ENCODE results near the gene NAV3.

The NAV3 gene, protein sequence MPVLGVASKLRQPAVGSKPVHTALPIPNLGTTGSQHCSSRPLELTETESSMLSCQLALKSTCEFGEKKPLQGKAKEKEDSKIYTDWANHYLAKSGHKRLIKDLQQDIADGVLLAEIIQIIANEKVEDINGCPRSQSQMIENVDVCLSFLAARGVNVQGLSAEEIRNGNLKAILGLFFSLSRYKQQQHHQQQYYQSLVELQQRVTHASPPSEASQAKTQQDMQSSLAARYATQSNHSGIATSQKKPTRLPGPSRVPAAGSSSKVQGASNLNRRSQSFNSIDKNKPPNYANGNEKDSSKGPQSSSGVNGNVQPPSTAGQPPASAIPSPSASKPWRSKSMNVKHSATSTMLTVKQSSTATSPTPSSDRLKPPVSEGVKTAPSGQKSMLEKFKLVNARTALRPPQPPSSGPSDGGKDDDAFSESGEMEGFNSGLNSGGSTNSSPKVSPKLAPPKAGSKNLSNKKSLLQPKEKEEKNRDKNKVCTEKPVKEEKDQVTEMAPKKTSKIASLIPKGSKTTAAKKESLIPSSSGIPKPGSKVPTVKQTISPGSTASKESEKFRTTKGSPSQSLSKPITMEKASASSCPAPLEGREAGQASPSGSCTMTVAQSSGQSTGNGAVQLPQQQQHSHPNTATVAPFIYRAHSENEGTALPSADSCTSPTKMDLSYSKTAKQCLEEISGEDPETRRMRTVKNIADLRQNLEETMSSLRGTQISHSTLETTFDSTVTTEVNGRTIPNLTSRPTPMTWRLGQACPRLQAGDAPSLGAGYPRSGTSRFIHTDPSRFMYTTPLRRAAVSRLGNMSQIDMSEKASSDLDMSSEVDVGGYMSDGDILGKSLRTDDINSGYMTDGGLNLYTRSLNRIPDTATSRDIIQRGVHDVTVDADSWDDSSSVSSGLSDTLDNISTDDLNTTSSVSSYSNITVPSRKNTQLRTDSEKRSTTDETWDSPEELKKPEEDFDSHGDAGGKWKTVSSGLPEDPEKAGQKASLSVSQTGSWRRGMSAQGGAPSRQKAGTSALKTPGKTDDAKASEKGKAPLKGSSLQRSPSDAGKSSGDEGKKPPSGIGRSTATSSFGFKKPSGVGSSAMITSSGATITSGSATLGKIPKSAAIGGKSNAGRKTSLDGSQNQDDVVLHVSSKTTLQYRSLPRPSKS (N-terminal part only)

DNA sequence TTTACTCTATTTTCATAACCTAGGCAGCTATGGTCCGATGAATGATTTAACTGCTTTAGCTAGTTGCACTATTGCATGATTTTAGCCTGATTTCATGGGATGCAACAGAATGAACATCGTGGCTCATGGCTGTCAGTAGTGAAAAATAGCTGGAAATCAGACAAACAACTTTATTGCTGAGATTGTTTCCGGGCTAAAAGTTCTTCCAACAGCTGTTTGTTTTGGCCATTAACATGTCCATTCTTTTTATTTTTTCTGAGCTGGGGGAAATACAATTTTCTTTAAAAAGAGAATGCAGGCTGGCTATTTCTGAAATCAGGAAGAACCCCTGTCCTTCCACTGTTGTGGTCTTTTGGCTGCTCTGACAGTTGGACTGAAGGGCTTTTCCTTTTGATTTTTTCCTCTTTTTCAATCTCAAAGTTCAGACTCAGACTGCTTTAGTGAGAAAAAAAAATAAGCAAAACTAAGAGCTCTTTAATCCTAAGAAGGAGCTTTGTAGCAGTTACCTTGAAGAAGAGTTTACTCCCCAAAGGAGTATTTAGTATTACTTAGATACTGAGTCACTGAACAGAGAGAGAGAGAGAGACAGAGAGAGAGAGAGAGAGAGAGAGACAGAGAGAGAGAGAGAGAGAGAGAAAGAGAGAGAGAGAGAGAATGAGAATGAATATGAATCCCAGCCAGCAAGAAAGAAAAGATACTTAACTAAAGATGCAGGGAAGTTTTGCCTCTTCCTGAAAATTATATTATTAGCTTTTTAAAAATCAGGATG, at the start of gene NAV3:
Gene NAV3 (plus strand): TSS at position 312 of the 769 bp plus-strand sequence. CDS start 568 bp downstream, outside the sequence.
- DNase-seq: no peak

DNA sequence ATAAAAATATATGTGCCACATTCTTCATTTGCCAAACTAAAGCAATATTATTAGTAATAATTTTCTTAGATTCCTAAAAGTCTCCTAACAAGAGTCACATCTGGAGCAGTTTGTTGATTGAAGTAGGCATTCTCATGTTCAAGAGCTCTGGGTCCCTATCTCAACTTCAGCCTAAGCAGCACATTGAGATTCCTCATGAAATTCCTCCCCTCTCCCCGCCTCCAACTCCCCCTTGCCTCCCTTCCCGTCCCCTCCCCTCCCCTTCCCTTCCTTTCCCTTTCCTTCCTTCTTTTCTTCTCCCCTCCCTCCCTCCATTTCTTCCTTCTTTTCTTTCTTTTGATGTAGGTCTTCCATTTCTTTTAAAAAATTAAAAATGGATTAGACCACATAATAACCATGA, 48.7 kb upstream of the NAV3 start:
- no peak for DNase-seq

DNA sequence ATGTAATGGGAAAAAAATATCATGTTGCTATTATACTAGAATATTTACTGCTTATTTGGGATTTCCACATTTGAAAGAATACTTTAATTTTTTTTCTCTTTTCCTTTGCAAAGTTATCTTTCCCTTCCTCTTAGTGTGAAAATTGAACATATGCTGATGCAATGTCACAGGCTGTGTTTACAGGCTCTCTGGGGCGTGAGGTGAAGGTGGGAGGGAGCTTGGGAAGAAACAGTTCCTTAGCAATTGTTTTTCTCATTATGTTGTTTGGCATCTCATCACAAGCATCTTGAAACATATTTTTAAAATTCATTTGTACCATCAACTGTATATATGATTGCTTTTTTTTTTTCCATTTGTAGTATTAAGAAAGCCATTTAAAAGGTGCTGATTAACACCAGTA, 47.9 kb upstream of the NAV3 start:
- DNase-seq: no peak

DNA sequence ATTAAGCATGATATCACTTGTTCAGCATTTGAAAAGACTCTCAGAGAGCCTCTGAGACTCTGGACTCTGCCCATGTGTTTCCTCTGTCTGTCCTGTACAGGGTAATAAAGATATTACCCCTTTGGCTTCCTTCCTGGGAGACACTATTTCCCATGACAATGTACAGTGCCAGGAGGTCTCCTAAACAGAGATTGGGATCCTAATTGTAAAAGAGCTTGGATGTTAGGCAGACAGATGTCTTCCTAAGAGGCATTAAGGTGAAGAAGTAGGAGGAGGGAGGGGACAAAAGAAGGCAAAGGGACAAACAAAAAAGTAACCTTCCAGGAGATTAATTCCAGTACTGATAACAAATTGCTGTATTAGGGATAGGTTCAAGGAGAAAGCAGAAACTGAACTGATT, 45.5 kb upstream of the NAV3 start:
- DNase-seq: no peak

DNA sequence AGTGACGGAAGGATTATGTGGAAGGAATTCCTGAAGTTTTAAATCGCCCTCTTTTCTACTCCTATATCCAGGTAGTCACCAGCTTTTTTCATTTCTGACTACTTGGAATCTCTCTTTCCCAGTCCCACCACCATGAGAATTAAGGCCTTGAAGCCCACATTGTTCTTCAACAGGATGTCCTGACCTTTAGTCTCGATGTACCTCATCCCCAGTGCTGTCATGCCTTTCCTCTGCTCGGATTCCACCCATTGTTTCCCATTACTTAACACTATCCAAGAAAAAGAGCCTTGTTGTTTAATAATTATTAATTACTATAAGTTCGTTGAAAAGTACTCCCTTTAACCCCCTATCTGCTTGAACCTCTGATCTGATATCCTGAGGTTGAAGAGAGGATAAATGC, 44.0 kb upstream of the NAV3 start:
- DNase-seq: no peak

DNA sequence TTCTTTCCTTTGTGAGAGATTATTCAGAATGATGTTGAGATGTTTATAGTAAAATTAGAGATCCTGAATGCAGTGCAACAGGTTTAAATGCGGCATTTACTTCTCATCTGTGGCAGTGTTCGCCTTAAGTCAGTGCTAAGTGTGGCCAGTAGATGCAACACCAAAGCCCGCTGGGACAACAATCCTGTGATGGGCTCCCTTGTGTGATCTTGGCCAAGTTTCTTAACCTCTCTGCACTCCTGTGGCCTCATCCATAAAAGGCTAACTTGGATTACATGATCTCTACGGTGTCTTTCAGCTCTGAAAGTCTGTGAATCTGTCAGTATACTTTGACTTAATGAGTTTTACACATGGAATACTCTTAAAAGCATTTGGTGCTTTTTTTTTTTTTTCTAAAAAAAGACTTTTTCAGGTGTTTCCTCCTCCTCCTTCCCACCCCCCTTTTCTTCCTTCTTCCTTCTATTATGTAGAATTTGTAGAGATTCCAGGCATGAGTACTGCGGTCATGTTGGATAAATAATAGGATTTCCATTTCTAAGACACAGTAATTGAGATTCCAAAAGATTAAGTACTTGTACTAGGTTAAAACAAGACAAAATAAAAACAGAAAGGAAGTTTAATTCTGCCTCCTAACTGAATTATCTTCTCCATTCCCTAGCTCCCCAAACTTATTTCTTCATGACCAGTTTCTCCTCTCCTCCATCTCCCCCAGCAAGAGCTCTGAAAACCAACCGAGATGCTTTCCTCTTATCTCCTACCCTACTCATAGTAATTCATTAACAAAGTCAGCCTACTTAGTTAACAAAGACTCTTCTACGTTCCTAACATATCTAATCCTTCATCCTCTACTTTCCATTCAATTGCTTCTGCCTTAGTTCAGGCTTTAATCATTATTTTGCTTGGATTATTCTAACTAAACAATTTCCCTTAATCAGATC, 42.2 kb upstream of the NAV3 start:
- no peak for DNase-seq

DNA sequence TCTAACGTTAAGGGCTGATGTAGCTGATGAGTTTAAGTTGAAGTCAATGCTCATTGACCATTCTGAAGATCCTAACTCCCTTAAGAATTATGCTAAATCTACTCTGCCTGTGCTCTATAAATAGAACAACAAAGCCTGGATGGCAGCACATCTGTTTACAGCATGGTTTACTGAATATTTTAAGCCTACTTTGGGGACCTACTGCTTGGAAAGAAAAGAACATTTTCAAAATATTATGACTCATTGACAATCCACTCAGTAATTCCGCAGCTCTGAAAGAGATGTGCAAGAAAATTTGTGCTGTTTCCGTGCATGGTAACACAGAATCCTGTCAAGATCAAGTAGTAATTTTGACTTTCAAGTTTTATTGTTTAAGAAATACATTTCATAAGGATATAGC, 35.0 kb upstream of the NAV3 start:
- no peak for DNase-seq

DNA sequence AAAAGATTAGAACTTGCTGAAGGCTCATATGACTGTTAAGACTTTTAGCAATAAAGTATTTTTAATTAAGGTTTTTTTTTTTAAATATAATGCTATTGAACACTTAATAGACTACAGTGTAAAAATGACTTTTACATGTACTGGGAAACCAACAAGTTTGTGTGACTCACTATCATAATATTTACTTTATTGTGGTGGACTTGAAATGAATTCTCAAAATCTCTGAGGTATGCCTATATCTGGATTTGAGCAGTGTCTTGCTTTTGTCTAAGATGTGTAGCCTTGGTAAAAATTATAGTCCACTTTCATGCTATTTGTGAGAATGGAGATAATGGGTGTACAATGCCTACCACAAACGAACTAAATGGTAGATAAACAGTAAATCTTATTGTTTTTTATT, 33.9 kb upstream of the NAV3 start:
- peak; percentile 61 for DNase-seq

DNA sequence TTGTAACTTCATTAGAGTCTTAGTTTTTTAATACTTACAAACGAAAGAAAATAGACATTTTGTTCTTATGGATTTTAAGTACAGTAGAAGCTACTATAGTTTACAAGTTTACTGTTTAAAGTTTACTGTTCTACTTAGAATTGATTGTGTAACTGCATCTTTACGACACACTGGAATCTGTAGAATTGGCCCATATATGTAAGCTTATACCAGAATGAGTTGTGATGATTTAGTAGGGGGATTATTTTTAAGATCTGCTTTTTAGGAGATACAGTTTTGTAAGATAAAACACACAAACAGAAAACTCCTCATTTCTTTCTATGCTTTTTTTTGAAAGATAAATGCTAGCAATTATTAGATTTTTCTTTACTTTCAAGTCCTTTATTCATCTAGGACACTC, 30.2 kb upstream of the NAV3 start:
- no peak for DNase-seq

DNA sequence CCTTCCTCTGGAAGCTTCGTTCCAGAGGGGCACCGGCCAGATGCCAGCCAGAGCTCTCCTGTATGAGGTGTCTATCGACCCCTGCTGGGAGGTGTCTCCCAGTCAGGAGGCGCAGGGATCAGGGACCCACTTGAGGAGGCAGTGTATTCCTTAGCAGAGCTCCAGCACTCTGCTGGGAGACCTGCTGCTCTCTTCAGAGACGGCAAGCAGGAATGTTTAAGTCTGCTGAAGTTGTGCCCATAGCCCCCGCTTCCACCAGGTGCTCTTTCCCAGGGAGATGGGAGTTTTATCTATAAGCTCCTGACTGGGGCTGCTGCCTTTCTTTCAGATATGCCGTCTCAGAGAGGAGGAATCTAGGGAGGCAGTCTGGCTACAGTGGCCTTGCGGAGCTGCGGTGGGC, 22.2 kb upstream of the NAV3 start:
- DNase-seq: no peak

DNA sequence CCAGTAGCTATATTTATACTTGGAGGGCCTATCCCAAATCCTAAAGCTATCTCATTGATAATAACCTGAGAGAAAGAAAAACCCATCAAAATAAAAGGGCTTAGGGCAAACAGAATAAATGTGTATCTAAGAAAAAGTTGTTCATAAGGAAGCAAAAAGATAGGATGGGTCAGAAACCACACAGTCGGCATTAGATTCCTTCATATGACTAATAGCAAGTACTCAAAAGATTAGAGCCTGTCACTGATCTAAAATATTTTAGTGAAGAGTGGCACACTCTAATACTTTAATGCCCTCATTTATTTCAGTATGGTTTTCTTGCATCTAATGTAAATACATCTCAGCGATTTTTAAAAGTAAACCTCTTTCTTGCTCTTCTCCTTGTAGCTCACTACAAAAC, 17.1 kb upstream of the NAV3 start:
- DNase-seq: no peak

DNA sequence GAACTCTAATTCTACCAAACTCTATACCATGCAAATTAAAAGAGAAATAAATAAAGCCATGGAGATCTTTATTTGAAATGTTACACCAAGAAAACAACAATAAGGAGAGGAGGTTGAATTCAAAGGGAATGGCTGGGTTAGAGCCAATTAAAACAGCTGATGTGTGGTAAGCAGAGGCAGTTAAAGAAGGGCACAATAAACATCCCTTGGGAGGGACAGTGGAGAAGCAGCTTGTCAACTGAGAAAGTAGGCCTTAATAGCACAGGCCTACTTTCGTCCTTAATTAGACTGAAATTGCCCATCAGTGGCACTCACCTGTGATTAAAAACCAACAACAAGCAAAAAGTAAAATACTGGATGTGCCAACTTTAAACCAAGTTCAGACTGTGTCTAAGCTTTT, 16.3 kb upstream of the NAV3 start:
- no peak for DNase-seq

DNA sequence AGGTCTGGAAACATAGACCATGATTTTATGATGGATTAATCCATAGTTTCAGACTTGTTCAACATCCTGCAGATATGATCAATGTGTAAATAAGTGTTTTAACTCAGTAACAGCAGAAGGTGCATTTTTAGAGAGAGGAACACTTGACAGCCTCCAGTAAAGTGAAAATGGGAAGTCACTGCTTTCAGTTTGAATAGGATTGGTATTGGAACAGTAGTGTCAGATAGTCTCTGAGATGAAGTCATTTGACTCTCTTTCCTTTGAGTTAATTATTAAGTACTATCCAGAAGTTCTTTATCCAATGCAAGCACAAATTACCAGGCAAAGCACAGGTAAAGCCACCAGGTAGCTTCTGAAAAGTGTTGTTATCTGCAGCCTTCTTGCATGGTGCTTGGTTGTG, 14.5 kb upstream of the NAV3 start:
- DNase-seq: peak; percentile 39

DNA sequence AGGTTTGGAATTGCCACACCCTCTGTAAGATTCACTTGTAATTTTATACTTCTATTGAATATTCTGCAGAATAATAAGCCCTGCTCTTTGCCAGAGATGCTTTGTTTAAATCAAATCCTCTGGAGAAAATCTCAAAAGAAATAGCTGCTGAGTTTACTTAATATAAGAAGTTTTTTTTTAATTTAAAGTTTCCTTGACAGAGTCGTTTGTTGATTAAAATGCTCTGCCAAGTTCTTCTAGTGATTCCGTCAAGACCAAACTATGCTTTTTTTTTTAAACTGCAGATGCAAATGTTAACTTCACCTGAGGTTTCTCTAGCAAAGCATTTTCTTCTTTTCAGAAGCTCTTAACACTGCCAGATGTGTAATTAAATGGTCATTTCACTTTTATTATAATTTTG, 13.4 kb upstream of the NAV3 start:
- no peak for DNase-seq

DNA sequence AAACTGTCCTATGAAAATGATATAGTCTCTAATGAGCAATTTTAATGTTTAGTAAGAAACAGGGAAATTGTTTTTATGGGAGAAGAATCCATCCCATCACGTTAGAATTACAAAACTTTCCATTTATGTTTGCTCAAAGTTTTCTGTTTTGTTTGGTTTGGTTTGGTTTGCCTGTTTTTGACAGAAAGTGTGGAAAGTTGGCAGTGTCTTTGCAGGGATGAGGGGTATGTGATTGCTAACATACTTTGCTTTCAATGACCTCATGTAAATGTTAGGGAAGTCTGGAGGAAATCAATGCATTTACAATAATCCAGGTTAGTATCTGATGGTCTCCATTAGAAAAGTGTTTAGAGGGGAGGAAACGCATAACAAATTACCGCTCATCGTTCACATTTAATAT, 12.3 kb upstream of the NAV3 start:
- no peak for DNase-seq

DNA sequence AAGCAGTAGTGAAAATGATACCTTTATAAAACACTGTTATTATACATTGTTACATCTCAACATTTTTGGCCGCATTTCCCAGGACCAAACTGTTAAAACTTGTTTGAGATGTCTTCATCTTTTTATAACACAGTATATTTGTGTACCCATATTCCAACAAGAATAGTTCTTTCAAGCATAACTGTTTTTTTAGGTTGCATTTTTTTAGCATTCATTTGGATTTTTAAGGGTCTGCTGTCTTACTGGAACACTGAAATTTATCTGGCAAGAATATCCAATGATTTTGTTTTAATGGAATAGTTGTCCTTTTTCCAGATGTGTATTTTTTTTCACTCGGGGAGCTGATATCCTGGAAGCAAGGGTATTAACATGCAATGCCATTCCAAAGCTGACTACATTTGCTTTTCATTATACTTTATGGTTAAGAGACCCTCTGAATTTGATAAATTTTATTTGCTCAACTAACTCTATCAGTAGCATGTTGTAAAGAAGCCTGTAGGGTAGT, 8.9 kb upstream of the NAV3 start:
- no peak for DNase-seq

DNA sequence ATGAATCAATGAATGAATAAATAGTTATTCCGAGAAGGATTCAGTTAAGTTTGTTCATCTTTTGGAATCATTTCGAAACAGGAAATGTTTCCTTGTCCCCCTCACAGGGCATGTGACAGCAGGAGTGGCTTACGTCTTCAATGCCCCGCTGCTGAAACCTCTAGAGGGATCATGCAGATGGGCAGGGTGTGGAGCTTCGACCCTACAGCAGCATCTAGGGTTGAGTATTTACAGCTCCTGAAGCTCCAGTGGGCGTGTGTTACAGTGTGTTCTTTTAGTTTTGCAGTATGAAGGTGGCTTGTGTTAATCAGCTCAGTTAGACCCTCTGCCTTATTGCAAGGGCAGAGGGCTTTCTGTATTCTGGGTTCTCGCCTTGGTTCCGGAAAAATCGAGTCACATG, 2.6 kb downstream of the NAV3 start:
- no peak for DNase-seq

DNA sequence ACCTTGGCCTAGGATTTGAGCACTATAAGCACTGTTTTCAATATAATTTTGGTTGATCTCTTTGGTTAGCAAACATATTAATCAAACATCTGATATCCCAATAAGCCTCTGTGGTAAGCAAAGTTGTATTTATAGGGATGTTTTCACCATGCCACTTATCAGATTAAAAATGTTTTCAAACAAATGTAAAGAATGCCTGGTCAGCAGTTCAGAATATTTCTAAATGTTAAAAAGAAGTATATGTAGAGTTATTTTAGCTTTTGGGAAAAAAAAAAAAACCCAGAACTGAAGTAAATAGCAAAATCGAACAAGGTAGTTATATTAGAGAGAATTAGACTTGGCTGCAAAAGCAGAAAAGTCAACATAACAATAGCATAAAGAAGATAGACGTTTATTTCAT, 3.9 kb downstream of the NAV3 start:
- no peak for DNase-seq

DNA sequence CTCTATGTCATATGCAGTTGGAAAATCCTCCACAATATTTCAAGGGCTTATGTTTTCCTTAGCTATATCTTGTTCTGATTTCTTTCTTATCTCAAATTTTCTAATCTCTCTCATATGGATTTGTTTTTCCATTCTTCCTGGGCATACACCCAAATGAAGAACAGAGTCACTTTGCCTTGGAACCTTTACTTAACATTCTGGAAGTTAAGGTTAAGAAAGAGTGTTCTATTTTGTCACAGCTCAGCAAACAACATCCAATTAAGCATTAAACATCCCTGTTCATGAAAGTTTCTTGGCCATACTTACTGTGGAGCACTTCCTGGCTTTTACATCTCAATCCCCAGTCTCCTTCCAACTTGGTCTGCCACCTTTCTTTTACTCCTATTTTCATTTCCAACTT, 5.3 kb downstream of the NAV3 start:
- DNase-seq: no peak

DNA sequence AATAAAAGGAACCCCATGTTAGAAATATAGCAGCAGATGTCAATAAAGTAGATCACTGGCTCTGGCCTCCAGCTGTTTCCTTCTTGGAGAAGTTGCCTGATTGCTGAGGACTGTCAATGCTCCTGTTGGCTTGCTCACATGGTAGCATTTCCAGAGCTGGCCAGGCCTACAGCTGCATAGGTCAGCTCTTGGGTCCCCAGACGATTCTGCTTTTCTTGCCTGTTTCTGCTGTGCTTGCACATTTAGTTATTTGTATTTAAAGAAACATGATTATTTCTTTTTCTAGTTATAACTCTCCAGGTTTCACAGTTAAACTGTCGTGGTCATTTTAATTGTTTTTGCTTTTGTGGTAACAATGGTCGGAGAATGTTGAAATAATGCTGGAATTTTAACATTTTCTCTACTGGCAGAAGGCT, 7.2 kb downstream of the NAV3 start:
- no peak for DNase-seq

DNA sequence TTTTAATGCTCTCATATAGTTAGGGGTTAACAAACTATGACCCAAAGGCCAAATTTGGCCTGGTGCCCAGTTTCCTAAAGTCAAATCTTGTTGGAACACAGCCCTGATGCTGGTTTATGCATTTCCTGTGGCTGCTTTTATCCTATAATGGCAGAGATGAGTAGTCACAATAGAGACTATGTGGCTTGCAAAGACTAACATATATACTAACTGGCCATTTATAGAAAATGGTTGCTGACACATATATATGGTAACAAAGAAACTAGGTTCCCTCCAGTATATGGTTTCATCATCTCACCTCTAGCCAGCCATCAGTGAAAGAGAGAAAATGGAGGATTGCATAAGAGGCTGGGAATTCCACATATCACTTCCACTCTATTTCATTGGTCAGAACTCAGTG, 10.8 kb downstream of the NAV3 start:
- peak; percentile 28 for DNase-seq

DNA sequence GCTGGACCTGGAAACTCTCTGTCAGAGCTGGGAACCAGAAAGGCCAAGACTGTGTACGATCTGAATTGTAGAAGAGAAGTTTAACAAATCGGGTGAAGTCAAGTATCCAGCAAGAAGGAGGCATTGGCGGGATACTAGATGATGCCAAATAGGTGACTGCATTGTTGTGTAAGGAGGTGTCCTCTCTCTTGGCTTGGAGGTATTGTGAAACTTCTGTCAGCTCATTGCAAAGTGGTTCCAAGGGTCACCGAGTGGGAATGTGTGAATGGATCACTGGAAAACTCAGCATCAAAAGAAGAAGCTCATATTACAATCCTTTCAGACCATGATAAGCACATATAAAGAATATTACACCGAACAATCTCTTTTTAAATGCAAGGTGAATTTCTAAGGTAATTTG, 11.7 kb downstream of the NAV3 start:
- peak; percentile 12 for DNase-seq
